ENCODE data around the gene RTL10. TPM values are rescaled to one million over a fixed set of nuclear protein-coding genes. Genes with fewer than 3 reads are reported as not detected.

Gene RTL10
- total RNA-seq, 6 experiments from 2014 or later: 6.4 to 9.1 (median 6.6) TPM

GRCh38 chr22:19823191-19823901, 31.3 kb downstream of the RTL10 start:
- TF ChIP-seq CTCF (IDR thresholded peaks at IDR 0.05): no peak
- TF ChIP-seq POLR2A (IDR thresholded peaks at IDR 0.05): no peak

GRCh38 chr22:19822301-19823117, 32.2 kb downstream of the RTL10 start:
- H3K4me1 ChIP-seq: peaks cover 0 to 36% (median 16%) of the 10 kb centered on the region in 4 donors
- no peaks in the 10 kb centered on the region for H3K27me3 ChIP-seq
- no peaks in the 10 kb centered on the region for H3K36me3 ChIP-seq
- ATAC-seq (peak; percentile 16 to 66 (median 62)), DNase-seq (peak; percentile 34 to 87 (median 82))
- H3K27ac ChIP-seq: peak overlapping the region in 1 of 3 donors; percentile 42
- 45% methylated on average over 2 of the region's 18 CpGs for WGBS (ENCODE audit: insufficient coverage, low coverage, low lambda C conversion rate, missing lambda C conversion rate)
- no peak overlapping the region for H3K4me3 ChIP-seq
- H3K9me3 ChIP-seq: no peaks in the 10 kb centered on the region
- intact Hi-C loops (cut with DNase I): no loop called here
- TF ChIP-seq CTCF (IDR thresholded peaks at IDR 0.05): no peak

More at GRCh38 chr22:19823191-19823901, 31.3 kb downstream of the RTL10 start:
- intact Hi-C loops (cut with DNase I): no loop called here
- ATAC-seq (peak in 1 of 4 donors; percentile 1), DNase-seq (peak; percentile 14 to 51 (median 49))
- no peaks in the 10 kb centered on the region for H3K9me3 ChIP-seq
- H3K4me3 ChIP-seq: no peak overlapping the region
- peak overlapping the region in 2 of 3 donors; percentile 28 to 42 for H3K27ac ChIP-seq
- no peaks in the 10 kb centered on the region for H3K36me3 ChIP-seq
- WGBS (ENCODE audit: insufficient coverage, low coverage, low lambda C conversion rate, missing lambda C conversion rate): 36% methylated on average over 6 of the region's 11 CpGs
- peaks cover 0 to 36% (median 16%) of the 10 kb centered on the region in 4 donors for H3K4me1 ChIP-seq
- H3K27me3 ChIP-seq: no peaks in the 10 kb centered on the region

- DNase-seq: peak; percentile 16 to 44 (median 44)
- intact Hi-C loops (cut with DNase I): no loop called here
- ATAC-seq: no peak
- Histone ChIP-seq H3K9me3 (no peaks in the 10 kb centered on the region), H3K4me1 (peaks cover 0 to 36% (median 15%) of the 10 kb centered on the region in 4 donors), H3K27ac (no peak overlapping the region), H3K27me3 (no peaks in the 10 kb centered on the region), H3K36me3 (no peaks in the 10 kb centered on the region), H3K4me3 (no peak overlapping the region)
- no peak for TF ChIP-seq POLR2A (IDR thresholded peaks at IDR 0.05)
- no peak for TF ChIP-seq CTCF (IDR thresholded peaks at IDR 0.05)
- no CpG with 5 or more reads among the region's 20 CpGs for WGBS (ENCODE audit: insufficient coverage, low coverage, low lambda C conversion rate, missing lambda C conversion rate)
These were observed 33.0 kb downstream of the RTL10 start for GRCh38 chr22:19821523-19822300.

GRCh38 chr22:19820880-19821522, 33.7 kb downstream of the RTL10 start:
- DNase-seq (peak; percentile 12 to 49 (median 38)), ATAC-seq (no peak)
- H3K9me3 ChIP-seq: no peaks in the 10 kb centered on the region
- intact Hi-C loops (cut with DNase I): no loop called here
- no peak for TF ChIP-seq POLR2A (IDR thresholded peaks at IDR 0.05)
- TF ChIP-seq CTCF (IDR thresholded peaks at IDR 0.05): no peak
- H3K4me3 ChIP-seq: no peak overlapping the region
- WGBS (ENCODE audit: insufficient coverage, low coverage, low lambda C conversion rate, missing lambda C conversion rate): no CpG with 5 or more reads among the region's 18 CpGs
- no peaks in the 10 kb centered on the region for H3K36me3 ChIP-seq
- H3K27ac ChIP-seq: no peak overlapping the region
- H3K27me3 ChIP-seq: no peaks in the 10 kb centered on the region
- H3K4me1 ChIP-seq: peaks cover 0 to 31% (median 12%) of the 10 kb centered on the region in 4 donors
